Measurements from ENCODE around the gene BAIAP2.

GRCh38 chr17:81132770-81133723 lies 98.1 kb downstream of the BAIAP2 start:
- TF ChIP-seq ZNF274 (IDR thresholded peaks at IDR 0.05; ENCODE audit: low read depth, low read length), result no peak
- no peak for TF ChIP-seq YY1 (IDR thresholded peaks at IDR 0.05; ENCODE audit: insufficient read depth, insufficient read length)
- TF ChIP-seq SUZ12 (IDR thresholded peaks at IDR 0.05; ENCODE audit: extremely low read depth, insufficient read depth, insufficient read length), result no peak
